SK-N-SH (cell line): Measurements from ENCODE around the gene ELN. TPM values are rescaled to one million over a fixed set of nuclear protein-coding genes. Genes with fewer than 3 reads are reported as not detected.

ENCODE experiments used
- CTCF ChIA-PET: fragments of 300-600, 350-600 bp; formaldehyde crosslinking; extraction: SDS; loops from one replicate; lab custom pipeline; 2021; lab: Yijun Ruan, JAX
- POLR2A ChIA-PET: fragments of 350-600 bp; sonication (Branson Sonifier 250); formaldehyde crosslinking; extraction: SDS; loops from one replicate; lab custom pipeline; 2020; ENCODE audit warnings: antibody characterized with exemption, inconsistent platforms; lab: Yijun Ruan, JAX
- DNase-seq: peaks from one replicate; pipeline ENCODE4 v3.0.0; 2012
- H2AFZ ChIP-seq: fragments of 200-600 bp; sonication (generic); 2 replicates; pipeline ENCODE4 v1.8.1; 2016; ENCODE audit warnings: antibody characterized with exemption, mild to moderate bottlenecking, low read depth
- H3F3A ChIP-seq: fragments of 200-600 bp; sonication (generic); replicated peaks from 2 replicates; pipeline ENCODE3; 2016; ENCODE audit warnings: antibody characterized with exemption, mild to moderate bottlenecking; ENCODE audit not compliant: insufficient read depth
- H3K27ac ChIP-seq, 2 experiments: fragments of 200-500 bp in 1 of 2; fragments of 200-600 bp in 1 of 2; sonication (Bioruptor generic) in 1 of 2; sonication (generic), shearing (Covaris generic) in 1 of 2; 2 replicates each; pipeline versions ENCODE4 v1.5.1 to v1.6.1; 2014 to 2016; ENCODE audit warnings: low read depth in 2 of 2, inconsistent platforms in 1 of 2, low read length in 1 of 2, mild to moderate bottlenecking in 1 of 2, mixed read lengths in 1 of 2
- H3K27me3 ChIP-seq: fragments of 200-600 bp; sonication (generic), shearing (Covaris generic); 2 replicates; pipeline ENCODE4 v1.6.1; 2016; ENCODE audit warnings: mixed run types; ENCODE audit not compliant: insufficient read depth
- H3K36me3 ChIP-seq, 2 experiments: fragments of 200-500 bp in 1 of 2; fragments of 200-600 bp in 1 of 2; sonication (Bioruptor generic) in 1 of 2; sonication (generic) in 1 of 2; replicated peaks in 1 of 2; 2 replicates each; pipeline versions ENCODE3 to v1.5.1; 2014 to 2016; ENCODE audit warnings: low read length in 1 of 2, mild to moderate bottlenecking in 1 of 2; ENCODE audit not compliant: insufficient read depth in 2 of 2, control insufficient read depth in 1 of 2
- H3K4me1 ChIP-seq, 2 experiments: fragments of 200-500 bp in 1 of 2; fragments of 200-600 bp in 1 of 2; sonication (Bioruptor generic) in 1 of 2; sonication (generic), shearing (Covaris generic) in 1 of 2; 2 replicates each; pipeline versions ENCODE4 v1.5.1 to v1.6.1; 2014 to 2016; ENCODE audit warnings: low read depth in 1 of 2, low read length in 1 of 2, mixed run types in 1 of 2; ENCODE audit not compliant: insufficient read depth in 2 of 2, control insufficient read depth in 1 of 2
- H3K4me2 ChIP-seq: fragments of 200-600 bp; sonication (generic), shearing (Covaris generic); 2 replicates; pipeline ENCODE4 v1.6.1; 2017; ENCODE audit warnings: mixed run types
- H3K4me3 ChIP-seq, 2 experiments: fragments of 200-500 bp in 1 of 2; fragments of 200-600 bp in 1 of 2; sonication (Bioruptor generic) in 1 of 2; sonication (generic), shearing (Covaris generic) in 1 of 2; 2 replicates each; pipeline versions ENCODE4 v1.5.1 to v1.8.1; 2014 to 2016; ENCODE audit warnings: low read depth in 2 of 2, inconsistent platforms in 1 of 2, low read length in 1 of 2, mild to moderate bottlenecking in 1 of 2, mixed read lengths in 1 of 2, moderate library complexity in 1 of 2
- H3K79me2 ChIP-seq: fragments of 200-600 bp; sonication (generic); 2 replicates; pipeline ENCODE4 v1.8.1; 2017; ENCODE audit warnings: mild to moderate bottlenecking; ENCODE audit not compliant: insufficient read depth
- H3K9ac ChIP-seq: fragments of 200-600 bp; sonication (generic); 2 replicates; pipeline ENCODE4 v1.6.1; 2017; ENCODE audit warnings: mixed run types
- H3K9me2 ChIP-seq: fragments of 200-600 bp; sonication (generic); 2 replicates; pipeline ENCODE4 v1.6.1; 2017; ENCODE audit warnings: mixed run types
- H3K9me3 ChIP-seq: fragments of 200-600 bp; sonication (generic); 2 replicates; pipeline ENCODE4 v1.6.1; 2017; ENCODE audit warnings: mixed run types, mild to moderate bottlenecking, moderate library complexity
- H4K20me1 ChIP-seq: fragments of 200-600 bp; sonication (generic); 2 replicates; pipeline ENCODE4 v1.6.1; 2017; ENCODE audit warnings: mild to moderate bottlenecking, mixed run types; ENCODE audit not compliant: insufficient read depth
- CTCF ChIP-seq: fragments of 200-600 bp; sonication (generic); IDR thresholded peaks from 2 replicates; pipeline ENCODE4 v1.6.1; 2017; ENCODE audit warnings: antibody characterized with exemption, mild to moderate bottlenecking, moderate library complexity
- ELF1 ChIP-seq: IDR thresholded peaks from 2 replicates; pipeline ENCODE4 v1.4.0; 2012
- NFIC ChIP-seq: IDR thresholded peaks from 2 replicates; pipeline ENCODE4 v1.4.0; 2012; ENCODE audit warnings: borderline replicate concordance
- NRF1 ChIP-seq: IDR thresholded peaks from 2 replicates; pipeline ENCODE4 v1.6.1; 2012; ENCODE audit warnings: low read depth, mild to moderate bottlenecking, low read length
- RAD21 ChIP-seq: IDR thresholded peaks from 2 replicates; pipeline ENCODE4 v1.6.1; 2012; ENCODE audit warnings: mild to moderate bottlenecking, low read length
- RCOR1 ChIP-seq: fragments of 150-350 bp; IDR thresholded peaks from 2 replicates; pipeline ENCODE4 v1.6.1; 2017; ENCODE audit warnings: antibody characterized with exemption, low read length
- RFX5 ChIP-seq: IDR thresholded peaks from 2 replicates; pipeline ENCODE4 v1.6.1; 2012; ENCODE audit warnings: mild to moderate bottlenecking, improper control_type of control experiment, low read length
- RXRA ChIP-seq: IDR thresholded peaks from 2 replicates; pipeline ENCODE4 v1.4.0; 2012; ENCODE audit warnings: low read depth, mild to moderate bottlenecking, borderline replicate concordance
- SMC3 ChIP-seq: IDR thresholded peaks from 2 replicates; pipeline ENCODE4 v1.6.1; 2012; ENCODE audit warnings: low read depth, low read length, improper control_type of control experiment
- WGBS: methylation state at CpG from one replicate; pipeline ENCODE4 v1.1.6; 2017; ENCODE audit warnings: low lambda C conversion rate; 5-methylcytosine and 5-hydroxymethylcytosine counted together
- polyA plus RNA-seq, 3 experiments: library from polyadenylated mRNA; depleted of rRNA; stranded (reverse); fragments of >200 nt; gene quantifications; 2 replicates each; pipeline ENCODE4 v1.2.3, GENCODE V29; 2012

The ELN gene
- polyA plus RNA-seq, 1 of the 3 experiments (the other 2 are of a cell fraction) = 12.5 TPM

- no peaks in the 10 kb centered on the region for H3K79me2 ChIP-seq
- no peak for TF ChIP-seq ELF1
- TF ChIP-seq NFIC = 0 out of 2 replicates have a peak, but pooled peaks have one; percentile 15
- TF ChIP-seq, all 33 proteins: peak for 1
- no peak overlapping the region for H3K27ac ChIP-seq
- H3K9me3 ChIP-seq = no peaks in the 10 kb centered on the region; the same call in 1 of the 2 replicates
- peaks cover 7% of the 10 kb centered on the region for H3F3A ChIP-seq
- H4K20me1 ChIP-seq = no peaks in the 10 kb centered on the region
- no peaks in the 10 kb centered on the region for H3K27me3 ChIP-seq
- DNase-seq = no peak
- ChIA-PET CTCF (interaction anchor here (0.8 to 3.5 kb wide), 3 partner anchors 30 to 131 kb away, joined by 3 to 21 read pairs (median 3); no protein-coding TSS in a partner anchor), POLR2A (no interaction called here)
- no peaks in the 10 kb centered on the region for H3K36me3 ChIP-seq
- H3K4me1 ChIP-seq = peaks cover 0 to 4% of the 10 kb centered on the region in 2 experiments; a peak in 2 of 4 replicates
- H3K4me3 ChIP-seq = no peak overlapping the region
- no peak overlapping the region for H3K9ac ChIP-seq
- H3K4me2 ChIP-seq = no peak overlapping the region
- no peaks in the 10 kb centered on the region for H3K9me2 ChIP-seq
- 68% methylated on average over 3 of the region's 3 CpGs for WGBS
- no peak overlapping the region for H2AFZ ChIP-seq
These were observed 32.0 kb upstream of the ELN start for GRCh38 chr7:73995821-73996511.

- H3K79me2 ChIP-seq = no peaks in the 10 kb centered on the region
- no peak overlapping the region for H3K9ac ChIP-seq
- no peaks in the 10 kb centered on the region for H3K27me3 ChIP-seq
- no peaks in the 10 kb centered on the region for H4K20me1 ChIP-seq
- H3K4me1 ChIP-seq = peaks cover 0 to 4% of the 10 kb centered on the region in 2 experiments; a peak in 2 of 4 replicates
- H3F3A ChIP-seq = peaks cover 15% of the 10 kb centered on the region
- DNase-seq = no peak
- 86% methylated on average over 7 of the region's 7 CpGs for WGBS
- H3K36me3 ChIP-seq = no peaks in the 10 kb centered on the region
- no peaks in the 10 kb centered on the region; the same call in 1 of the 2 replicates for H3K9me3 ChIP-seq
- H3K9me2 ChIP-seq = no peaks in the 10 kb centered on the region
- H3K4me2 ChIP-seq = no peak overlapping the region
- ChIA-PET CTCF (interaction anchor here (0.8 to 3.5 kb wide), 4 partner anchors 11 to 29 kb away, joined by 3 to 21 read pairs (median 4); no protein-coding TSS in a partner anchor), POLR2A (no interaction called here)
- H2AFZ ChIP-seq = no peak overlapping the region
- no peak overlapping the region for H3K27ac ChIP-seq
- no peak overlapping the region for H3K4me3 ChIP-seq
- TF ChIP-seq CTCF (no peak), SMC3 (no peak), RXRA (no peak), NFIC (no peak), RAD21 (no peak), NRF1 (no peak), ELF1 (no peak), RCOR1 (no peak), RFX5 (no peak)
These were observed 30.9 kb upstream of the ELN start for GRCh38 chr7:73997056-73997455.
